Measurements from ENCODE around the gene CEBPE.

DNA sequence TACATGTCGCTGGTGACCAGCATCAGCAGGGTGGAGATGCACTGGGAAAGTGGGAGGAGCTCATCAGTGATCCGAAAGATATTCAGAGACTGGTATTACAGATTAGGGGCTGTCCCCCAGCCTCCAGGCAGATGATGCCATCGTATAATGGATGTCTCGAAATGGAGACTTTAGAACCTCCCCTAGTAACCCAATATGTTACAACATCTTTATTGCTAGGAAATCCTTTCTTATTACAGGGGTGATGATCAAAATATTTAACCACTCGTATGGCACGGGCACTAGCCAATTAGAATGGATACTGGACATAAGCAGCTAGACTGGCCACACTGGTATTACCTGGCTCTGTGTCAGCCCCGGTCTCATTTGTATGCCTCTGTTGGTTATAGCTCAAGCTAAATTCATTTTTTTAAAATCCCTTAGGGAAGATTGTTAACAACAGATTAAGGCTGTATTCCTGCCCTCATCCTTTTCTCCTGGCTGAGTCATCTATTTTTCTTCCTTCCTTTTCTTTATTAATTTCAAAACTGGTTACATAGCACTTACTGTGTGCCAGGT, 10.8 kb upstream of the CEBPE start:
- TF ChIP-seq, protein P1, sequence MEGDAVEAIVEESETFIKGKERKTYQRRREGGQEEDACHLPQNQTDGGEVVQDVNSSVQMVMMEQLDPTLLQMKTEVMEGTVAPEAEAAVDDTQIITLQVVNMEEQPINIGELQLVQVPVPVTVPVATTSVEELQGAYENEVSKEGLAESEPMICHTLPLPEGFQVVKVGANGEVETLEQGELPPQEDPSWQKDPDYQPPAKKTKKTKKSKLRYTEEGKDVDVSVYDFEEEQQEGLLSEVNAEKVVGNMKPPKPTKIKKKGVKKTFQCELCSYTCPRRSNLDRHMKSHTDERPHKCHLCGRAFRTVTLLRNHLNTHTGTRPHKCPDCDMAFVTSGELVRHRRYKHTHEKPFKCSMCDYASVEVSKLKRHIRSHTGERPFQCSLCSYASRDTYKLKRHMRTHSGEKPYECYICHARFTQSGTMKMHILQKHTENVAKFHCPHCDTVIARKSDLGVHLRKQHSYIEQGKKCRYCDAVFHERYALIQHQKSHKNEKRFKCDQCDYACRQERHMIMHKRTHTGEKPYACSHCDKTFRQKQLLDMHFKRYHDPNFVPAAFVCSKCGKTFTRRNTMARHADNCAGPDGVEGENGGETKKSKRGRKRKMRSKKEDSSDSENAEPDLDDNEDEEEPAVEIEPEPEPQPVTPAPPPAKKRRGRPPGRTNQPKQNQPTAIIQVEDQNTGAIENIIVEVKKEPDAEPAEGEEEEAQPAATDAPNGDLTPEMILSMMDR (conservative IDR thresholded peaks at IDR 0.05; ENCODE audit: low read length): no peak
- no peak for TF ChIP-seq EZH2phosphoT487 (IDR thresholded peaks at IDR 0.05; ENCODE audit: borderline replicate concordance, low read depth, low read length)
